ENCODE data around the gene AMH. TPM values are rescaled to one million over a fixed set of nuclear protein-coding genes. Genes with fewer than 3 reads are reported as not detected.

Gene AMH
- polyA plus RNA-seq, 2 of the 4 experiments (the other 2 are of a cell fraction), result 3.0 to 12.0 TPM

DNA sequence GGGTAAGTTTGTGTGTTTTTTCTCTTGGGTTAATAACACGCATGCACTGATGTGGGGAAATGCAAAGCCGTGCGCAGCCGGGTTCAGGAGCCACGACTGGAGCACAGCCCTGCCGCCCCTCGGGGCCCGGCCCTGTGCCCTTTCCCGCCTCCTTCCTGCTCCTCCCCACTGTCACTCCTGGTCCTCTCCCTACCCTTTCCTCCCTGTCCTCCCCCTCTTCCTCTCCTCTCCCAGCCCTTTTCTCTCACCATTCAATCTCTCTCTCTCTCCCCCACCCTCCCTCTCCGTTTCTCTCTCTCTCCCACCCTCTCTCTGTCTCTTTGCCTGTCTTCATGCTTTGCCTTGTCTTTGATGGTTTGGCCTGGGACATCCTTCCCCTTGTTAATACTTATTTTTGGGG is 40.1 kb upstream of the AMH start:
- ChIA-PET CTCF (interaction anchor here (0.9 to 1.4 kb wide), 2 partner anchors 10 to 13 kb away, joined by 3 read pairs; no protein-coding TSS in a partner anchor), POLR2A (no interaction called here)
- WGBS (ENCODE audit: missing lambda C conversion rate), result 95% methylated on average over 9 of the region's 10 CpGs
- DNase-seq (ENCODE audit: low read depth in 1 of 2, low spot score in 1 of 2), result no peak
- Histone ChIP-seq H3K4me3 (no peak overlapping the region), H3K9me3 (no peaks in the 10 kb centered on the region), H3K27ac (no peak overlapping the region), H3K4me1 (no peaks in the 10 kb centered on the region), H3K4me2 (no peak overlapping the region)
- TF ChIP-seq FOXS1 (CRISPR knock-in tag; IDR thresholded peaks at IDR 0.05), result no peak
- TF ChIP-seq, protein P1, sequence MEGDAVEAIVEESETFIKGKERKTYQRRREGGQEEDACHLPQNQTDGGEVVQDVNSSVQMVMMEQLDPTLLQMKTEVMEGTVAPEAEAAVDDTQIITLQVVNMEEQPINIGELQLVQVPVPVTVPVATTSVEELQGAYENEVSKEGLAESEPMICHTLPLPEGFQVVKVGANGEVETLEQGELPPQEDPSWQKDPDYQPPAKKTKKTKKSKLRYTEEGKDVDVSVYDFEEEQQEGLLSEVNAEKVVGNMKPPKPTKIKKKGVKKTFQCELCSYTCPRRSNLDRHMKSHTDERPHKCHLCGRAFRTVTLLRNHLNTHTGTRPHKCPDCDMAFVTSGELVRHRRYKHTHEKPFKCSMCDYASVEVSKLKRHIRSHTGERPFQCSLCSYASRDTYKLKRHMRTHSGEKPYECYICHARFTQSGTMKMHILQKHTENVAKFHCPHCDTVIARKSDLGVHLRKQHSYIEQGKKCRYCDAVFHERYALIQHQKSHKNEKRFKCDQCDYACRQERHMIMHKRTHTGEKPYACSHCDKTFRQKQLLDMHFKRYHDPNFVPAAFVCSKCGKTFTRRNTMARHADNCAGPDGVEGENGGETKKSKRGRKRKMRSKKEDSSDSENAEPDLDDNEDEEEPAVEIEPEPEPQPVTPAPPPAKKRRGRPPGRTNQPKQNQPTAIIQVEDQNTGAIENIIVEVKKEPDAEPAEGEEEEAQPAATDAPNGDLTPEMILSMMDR (IDR thresholded peaks at IDR 0.05), result no peak
- no peak for TF ChIP-seq ZSCAN20 (CRISPR knock-in tag; IDR thresholded peaks at IDR 0.05)
- no peak for TF ChIP-seq RFX5 (IDR thresholded peaks at IDR 0.05)
- TF ChIP-seq JUN (IDR thresholded peaks at IDR 0.05), result no peak
- FAIRE-seq, result no peak
- ATAC-seq, result no peak

DNA sequence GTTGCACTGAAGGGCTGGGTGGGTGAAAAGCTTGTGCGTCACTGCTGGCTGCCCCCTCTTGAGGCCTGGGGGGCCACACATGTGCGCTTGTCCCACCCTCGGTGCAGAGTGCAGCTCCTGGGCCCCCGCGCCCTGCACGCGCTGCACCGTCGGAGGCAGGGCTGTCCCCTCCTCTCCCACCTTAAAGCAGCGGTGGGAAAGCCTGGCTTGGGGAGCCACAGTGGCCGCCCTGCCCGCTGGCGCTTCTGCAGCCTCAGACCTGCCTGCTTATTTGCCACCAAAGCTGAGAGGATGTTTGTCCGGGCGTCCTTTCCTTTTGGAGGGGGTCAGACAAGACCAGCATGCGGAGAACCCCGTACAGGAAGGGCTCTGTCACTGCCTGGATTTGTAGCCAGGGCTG is 39.7 kb upstream of the AMH start:
- H3K4me3 ChIP-seq, result no peak overlapping the region
- DNase-seq (ENCODE audit: low read depth in 1 of 2, low spot score in 1 of 2) (no peak), ATAC-seq (no peak), FAIRE-seq (no peak)
- WGBS (ENCODE audit: missing lambda C conversion rate), result 94% methylated on average over 17 of the region's 17 CpGs
- POLR2A ChIA-PET, result no interaction called here
- TF ChIP-seq ELK1 (IDR thresholded peaks at IDR 0.05; ENCODE audit: low read depth, low read length) (no peak), RNF2 (IDR thresholded peaks at IDR 0.05; ENCODE audit: borderline replicate concordance, low read depth) (no peak), TFCP2L1 (CRISPR knock-in tag; IDR thresholded peaks at IDR 0.05) (no peak), HDAC2 (IDR thresholded peaks at IDR 0.05) (no peak), FOXS1 (CRISPR knock-in tag; IDR thresholded peaks at IDR 0.05) (no peak), KDM5A (IDR thresholded peaks at IDR 0.05) (no peak), JUNB (IDR thresholded peaks at IDR 0.05) (no peak), MYC (IDR thresholded peaks at IDR 0.05; ENCODE audit: borderline replicate concordance, low read length) (no peak), ESRRA (IDR thresholded peaks at IDR 0.05; ENCODE audit: borderline replicate concordance, low read length) (no peak)
- TF ChIP-seq, protein P1 (IDR thresholded peaks at IDR 0.05), result no peak
- CTCF ChIA-PET, result interaction anchor here (0.9 to 1.4 kb wide), 2 partner anchors 10 to 12 kb away, joined by 3 read pairs; no protein-coding TSS in a partner anchor
- no peak overlapping the region for H3K4me2 ChIP-seq
- H3K27ac ChIP-seq, result no peak overlapping the region
- no peaks in the 10 kb centered on the region for H3K9me3 ChIP-seq
- no peaks in the 10 kb centered on the region for H3K4me1 ChIP-seq

GRCh38 chr19:2210206-2210605 is 38.9 kb upstream of the AMH start:
- Histone ChIP-seq H3K4me3 (no peak overlapping the region), H3K9me3 (no peaks in the 10 kb centered on the region), H3K4me1 (no peaks in the 10 kb centered on the region), H3K27ac (no peak overlapping the region), H3K4me2 (no peak overlapping the region)
- FAIRE-seq (no peak), DNase-seq (ENCODE audit: low read depth in 1 of 2, low spot score in 1 of 2) (no peak), ATAC-seq (no peak)
- WGBS (ENCODE audit: missing lambda C conversion rate), result 100% methylated on average over 7 of the region's 21 CpGs
- ChIA-PET CTCF (no interaction called here), POLR2A (no interaction called here)
- no peak for TF ChIP-seq HEYL (CRISPR knock-in tag; IDR thresholded peaks at IDR 0.05)
- no peak for TF ChIP-seq ZNF302 (CRISPR knock-in tag; IDR thresholded peaks at IDR 0.05)
- TF ChIP-seq, protein P2, sequence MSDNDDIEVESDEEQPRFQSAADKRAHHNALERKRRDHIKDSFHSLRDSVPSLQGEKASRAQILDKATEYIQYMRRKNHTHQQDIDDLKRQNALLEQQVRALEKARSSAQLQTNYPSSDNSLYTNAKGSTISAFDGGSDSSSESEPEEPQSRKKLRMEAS (IDR thresholded peaks at IDR 0.05), result no peak

Data from A549 (cell line).